GM18502 (cell line): ENCODE measurements around the gene COG5.
A peak's percentile ranks its signal among the peaks of the same experiment; 100 is the strongest.
"Not testable (repeated sequence)": the region's sequence is repeated elsewhere in the genome, so short reads cannot be mapped to it uniquely, and the experiment has no call there.

Source experiments
- ATAC-seq: cut with Tn5 transposase; IDR thresholded peaks from one replicate; pipeline ENCODE4 v1.9.1; 2021; ENCODE audit warnings: mild to moderate bottlenecking; ENCODE audit not compliant: unreplicated experiment, poor library complexity

Gene COG5

DNA sequence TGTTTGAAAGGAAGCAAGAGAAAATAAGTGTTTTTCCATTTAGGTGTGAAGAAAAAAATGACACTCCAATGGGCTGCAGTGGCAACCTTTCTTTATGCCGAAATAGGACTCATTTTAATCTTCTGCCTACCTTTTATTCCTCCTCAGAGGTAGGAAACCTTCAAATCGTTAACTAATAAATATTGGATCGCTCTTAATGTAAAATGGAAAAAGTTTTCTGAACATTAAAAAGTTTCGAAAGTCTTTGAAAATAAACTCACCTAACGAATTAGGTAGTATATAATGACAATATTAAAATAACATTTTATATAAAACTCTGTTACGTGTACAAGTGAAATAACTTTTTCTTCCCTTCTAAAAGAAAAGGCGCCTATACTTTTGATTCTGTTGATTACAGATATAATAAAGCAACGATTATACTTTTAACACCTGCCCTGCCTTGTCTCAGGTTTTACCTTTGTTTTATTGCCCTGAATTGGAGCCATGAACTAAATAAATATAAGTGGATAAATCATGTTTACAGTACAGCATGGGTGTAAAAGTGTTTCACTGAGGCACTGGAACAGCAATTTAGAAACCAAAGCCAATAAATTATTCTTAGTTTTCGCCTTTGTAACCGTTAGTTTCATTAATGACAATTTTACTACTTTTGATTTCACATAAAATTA lies 17.1 kb upstream of the COG5 start:
- ATAC-seq, result no peak

GRCh38 chr7:107579885-107580715 lies 16.4 kb upstream of the COG5 start, which contains the start of gene BCAP29:
BCAP29 (plus strand) TSS chr7:107580246; CDS start chr7:107580773, 527 bp downstream.
- peak; percentile 94 for ATAC-seq

DNA sequence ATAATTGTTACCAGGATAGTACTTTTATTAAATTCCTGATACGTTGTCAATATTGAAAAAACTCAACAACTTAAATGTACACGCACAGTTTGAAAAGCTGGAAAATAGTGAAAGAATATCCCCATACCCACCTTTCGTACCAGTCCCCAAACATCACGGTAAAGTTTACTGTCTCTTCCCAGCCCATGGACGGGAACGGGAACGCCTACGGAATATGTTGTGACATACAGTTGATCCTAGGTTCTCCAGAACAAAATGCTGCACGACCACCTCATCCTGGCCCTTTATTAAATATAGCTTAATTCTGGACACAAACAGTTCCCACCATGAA lies 15.8 kb upstream of the COG5 start:
- no peak for ATAC-seq

GRCh38 chr7:107573537-107573936 lies 9.8 kb upstream of the COG5 start:
- no peak for ATAC-seq

GRCh38 chr7:107570298-107570697 lies 6.6 kb upstream of the COG5 start:
- ATAC-seq, result no peak

DNA sequence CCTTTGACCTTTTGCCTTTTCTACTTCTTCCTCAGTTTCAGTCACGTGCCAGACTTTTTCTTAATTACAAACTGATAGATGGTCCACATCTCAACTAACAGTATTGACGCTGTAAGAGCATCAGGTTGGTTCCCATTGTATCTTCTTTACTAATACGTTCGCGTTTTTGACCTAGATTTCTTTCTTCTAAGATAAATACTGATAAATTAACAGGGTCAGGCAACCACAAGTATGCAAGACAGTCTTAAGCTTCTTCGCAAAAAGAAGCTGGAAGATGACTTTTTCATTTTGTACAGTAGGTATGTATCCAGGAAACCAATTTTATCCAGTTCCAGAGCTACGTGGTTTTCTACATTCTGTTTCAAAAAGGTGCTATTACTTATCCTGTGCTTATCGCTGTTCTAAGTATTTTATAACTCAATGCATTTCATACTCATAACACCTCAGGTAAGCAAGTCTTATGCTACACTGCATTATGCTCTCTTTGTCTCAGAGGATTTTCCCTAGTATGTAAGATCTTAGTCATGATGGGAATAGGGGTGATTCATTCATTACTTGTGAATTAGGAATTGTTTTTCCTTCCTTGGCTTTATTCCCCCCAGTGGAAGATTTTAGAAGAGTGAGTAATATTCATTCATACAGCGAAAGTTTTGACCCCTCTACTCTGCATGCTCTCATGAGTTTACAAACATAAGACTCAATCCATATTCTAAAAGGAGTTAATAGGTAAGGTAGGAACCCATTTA lies 1.0 kb upstream of the COG5 start:
- ATAC-seq, result no peak

DNA sequence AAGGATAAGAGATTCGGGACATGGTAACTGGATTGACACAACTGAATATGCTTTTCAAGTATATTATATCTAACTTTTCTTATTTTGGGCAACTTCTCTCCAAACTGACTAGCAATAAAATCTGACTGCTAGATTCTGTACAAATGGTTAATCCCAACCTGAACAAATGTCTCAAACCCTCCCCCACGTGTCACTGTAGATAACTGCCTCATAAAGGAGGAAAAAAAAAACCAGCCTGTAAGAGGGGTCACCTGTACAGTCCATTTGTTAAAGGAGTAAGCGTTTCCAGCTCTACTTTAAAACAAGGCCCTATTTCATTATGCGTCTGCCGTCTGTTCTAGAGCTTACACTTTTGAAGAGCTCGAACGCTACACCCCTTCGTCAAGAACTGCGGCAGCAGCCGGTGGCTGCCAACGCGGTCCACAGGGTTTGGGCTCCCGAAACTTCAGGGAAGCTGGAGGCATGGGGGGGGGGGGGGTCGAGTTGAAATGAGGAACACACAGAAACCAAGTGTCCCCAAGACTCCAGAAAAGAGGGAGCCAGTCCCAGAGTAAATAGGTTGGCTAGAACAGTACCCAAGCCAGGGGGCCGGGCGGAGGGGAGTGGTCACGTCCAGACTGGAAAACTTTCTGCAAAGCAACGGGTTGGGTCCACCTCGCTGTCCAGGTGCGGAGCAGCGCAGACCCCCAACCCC lies 492 bp downstream of the COG5 start:
- peak; percentile 69 for ATAC-seq

DNA sequence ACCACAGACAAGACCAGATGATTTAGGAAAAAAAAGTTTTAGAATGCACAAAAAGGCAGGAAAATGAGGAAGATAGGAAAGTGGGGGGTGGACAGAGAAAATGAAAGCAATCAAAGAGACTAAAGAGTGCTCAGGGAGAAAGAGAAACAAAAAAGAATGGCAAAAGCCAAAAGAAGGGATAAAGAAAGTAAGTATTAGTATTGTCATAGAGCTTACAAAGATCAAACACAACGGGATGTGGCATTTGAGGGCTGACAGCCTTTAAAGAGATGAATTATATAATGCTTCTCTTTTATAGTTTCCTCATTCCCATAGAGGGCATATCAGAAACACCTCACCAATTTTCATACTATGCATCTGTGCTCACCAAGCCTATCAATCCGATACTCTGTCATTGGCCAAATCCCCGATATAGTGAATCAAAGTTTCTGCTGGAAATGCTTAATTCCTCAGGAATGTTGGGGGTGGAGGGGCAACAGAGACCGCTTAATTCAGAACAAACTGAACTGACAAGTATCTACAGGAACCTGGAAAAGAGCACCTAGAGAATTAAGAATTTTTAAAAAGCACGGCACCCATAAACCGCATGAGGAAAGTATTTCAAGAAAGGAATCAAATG lies 2.7 kb downstream of the COG5 start:
- no peak for ATAC-seq

- no peak for ATAC-seq
These were observed 3.9 kb downstream of the COG5 start for GRCh38 chr7:107559864-107560263.

DNA sequence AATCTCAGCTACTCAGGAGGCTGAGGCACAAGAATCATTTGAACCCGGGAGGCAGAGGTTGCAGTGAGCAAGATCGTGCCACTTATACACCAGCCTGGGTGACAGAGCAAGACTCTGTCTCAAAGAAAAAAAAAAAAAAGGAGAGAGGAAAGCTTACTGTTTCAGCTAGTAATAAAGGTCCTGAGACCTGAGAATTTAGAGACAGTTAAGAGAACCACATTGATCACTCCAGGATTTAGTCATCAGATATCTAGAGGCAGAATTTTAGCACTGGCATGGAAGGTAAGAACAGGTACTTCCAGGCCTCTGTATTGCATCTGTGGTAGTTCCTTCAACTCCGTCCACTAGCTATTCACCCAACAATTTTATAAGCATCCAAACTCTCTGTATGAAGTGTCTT lies 7.8 kb downstream of the COG5 start:
- ATAC-seq, result no peak

- no peak for ATAC-seq
These were observed 11.8 kb downstream of the COG5 start for GRCh38 chr7:107551936-107552335.

- no peak for ATAC-seq
These were observed 18.7 kb downstream of the COG5 start for GRCh38 chr7:107544848-107545591.

DNA sequence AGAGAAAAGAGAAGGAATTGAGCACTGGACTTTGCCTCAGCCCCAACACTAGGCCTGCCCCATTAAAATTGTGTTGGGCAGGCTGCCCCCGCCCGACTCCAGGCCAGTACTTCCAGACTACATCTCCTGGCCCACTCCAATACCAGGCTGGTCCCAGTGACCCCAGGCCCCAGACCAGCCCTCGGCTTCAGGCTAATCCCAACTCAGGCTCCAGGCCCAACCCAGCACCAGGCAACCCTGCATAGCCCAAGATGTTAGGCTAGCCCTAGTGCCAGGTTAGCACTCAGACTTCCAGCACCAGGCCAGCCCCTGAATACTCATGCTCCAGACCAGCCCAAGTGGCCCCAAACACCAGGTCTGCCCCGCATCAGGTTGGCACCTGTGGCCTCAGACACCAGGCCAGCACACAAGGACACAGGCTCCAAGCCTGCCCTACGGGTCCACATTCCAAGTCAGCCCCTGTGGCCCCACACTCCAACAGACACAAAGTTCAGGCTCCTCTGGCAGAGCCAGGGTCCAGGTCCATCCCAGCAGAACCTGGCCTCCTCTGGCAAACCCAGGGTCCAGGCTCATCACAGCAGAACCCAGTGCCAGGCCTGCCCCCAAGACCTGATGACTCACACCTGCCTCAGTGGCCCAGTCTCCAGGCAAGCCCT lies 20.3 kb downstream of the COG5 start:
- no peak for ATAC-seq

- ATAC-seq, result no peak
These were observed 25.7 kb downstream of the COG5 start for GRCh38 chr7:107538001-107538400.

DNA sequence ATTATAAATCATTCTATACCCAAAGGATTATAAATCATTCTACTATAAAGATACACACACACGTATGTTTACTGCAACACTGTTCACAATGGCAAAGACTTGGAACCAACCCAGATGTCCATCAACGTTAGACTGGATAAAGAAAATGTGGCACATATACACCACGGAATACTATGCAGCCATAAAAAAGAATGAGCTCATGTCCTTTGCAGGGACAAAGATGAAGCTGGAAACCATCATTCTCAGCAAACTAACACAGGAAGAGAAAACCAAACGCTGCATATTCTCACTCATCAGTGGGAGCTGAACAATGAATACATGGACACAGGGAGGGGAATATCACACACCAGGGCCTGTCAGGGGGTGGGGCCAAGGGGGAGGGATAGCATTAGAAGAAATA lies 26.5 kb downstream of the COG5 start:
- not testable (repeated sequence) for ATAC-seq

GRCh38 chr7:107534139-107534538 lies 29.6 kb downstream of the COG5 start:
- ATAC-seq, result no peak

DNA sequence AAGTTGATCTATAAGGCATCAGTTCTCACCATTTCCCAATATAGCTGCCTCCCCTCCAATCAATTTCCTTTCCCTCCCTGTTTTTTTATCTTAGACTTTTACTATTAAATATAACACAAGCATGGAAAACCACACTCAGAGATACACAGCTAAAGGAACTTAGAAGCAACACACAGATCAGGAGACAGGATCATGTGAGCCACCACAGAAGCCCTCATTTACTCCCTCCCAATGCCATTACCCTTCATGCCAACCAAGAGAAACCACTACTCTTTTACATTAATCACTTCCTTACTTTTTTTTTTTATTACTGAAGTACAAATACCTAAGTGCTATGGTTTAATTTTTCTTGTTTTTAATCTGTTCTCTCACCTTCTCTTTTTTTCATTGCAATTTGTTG lies 33.0 kb downstream of the COG5 start:
- ATAC-seq, result no peak

GRCh38 chr7:107528461-107528860 lies 35.3 kb downstream of the COG5 start:
- no peak for ATAC-seq

DNA sequence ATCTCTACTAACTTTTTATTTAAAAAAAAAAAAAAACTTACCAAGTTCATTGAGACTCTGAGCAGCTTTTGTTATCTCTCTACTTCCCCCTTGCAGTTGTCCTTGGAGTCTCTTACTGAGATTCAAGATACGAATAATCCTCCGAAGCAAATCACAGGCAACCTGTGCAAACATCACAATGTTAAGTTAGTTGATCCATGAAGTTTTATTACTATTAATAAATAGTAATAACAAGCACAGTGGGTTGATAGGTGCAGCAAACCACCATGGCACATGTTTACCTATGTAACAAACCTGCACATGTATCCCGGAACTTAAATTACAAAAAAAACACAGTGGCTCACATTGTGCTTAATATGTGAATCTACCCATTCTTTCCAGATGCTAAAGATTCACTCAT lies 36.5 kb downstream of the COG5 start:
- no peak for ATAC-seq
